ENCODE data around the gene TMEM163.

Gene TMEM163

DNA sequence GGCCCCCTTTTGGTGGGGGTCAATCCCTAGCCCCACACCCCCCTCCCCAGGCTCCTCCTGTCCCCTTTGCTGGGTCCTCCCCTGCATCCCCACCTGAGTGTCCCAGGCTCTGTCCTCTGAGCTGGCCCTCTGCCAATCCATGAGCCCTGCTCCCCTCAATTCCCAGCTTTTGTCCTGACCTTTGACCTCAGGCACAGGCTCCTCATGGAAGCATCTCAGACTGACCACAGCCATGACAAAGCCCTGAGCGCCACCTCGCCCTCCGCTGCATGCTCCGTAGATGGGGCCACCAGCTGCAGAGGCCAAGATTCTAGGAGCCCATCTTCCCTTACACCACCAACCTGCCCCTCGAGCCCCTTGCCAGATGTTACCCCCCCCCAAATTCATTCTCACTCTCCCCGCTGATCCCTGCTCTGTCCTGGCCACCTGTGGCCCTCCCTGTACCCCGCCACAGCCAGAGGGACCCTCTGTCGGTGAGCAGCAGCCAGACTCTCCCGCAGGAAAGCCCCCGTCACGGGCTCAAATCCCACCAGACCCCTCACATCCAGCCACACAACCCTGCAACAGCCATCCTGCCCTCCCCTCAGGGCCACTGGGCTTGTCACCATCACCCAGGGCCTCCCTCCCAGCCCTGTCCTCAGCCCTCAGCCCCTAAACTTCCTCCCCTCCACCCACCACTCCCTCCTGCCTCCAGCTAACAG lies 258.9 kb downstream of the TMEM163 start:
- no peak for DNase-seq (ENCODE audit: low read depth)
- TF ChIP-seq, protein P1, sequence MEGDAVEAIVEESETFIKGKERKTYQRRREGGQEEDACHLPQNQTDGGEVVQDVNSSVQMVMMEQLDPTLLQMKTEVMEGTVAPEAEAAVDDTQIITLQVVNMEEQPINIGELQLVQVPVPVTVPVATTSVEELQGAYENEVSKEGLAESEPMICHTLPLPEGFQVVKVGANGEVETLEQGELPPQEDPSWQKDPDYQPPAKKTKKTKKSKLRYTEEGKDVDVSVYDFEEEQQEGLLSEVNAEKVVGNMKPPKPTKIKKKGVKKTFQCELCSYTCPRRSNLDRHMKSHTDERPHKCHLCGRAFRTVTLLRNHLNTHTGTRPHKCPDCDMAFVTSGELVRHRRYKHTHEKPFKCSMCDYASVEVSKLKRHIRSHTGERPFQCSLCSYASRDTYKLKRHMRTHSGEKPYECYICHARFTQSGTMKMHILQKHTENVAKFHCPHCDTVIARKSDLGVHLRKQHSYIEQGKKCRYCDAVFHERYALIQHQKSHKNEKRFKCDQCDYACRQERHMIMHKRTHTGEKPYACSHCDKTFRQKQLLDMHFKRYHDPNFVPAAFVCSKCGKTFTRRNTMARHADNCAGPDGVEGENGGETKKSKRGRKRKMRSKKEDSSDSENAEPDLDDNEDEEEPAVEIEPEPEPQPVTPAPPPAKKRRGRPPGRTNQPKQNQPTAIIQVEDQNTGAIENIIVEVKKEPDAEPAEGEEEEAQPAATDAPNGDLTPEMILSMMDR (IDR thresholded peaks at IDR 0.05; ENCODE audit: low read length, missing control alignments) = no peak
- no peak overlapping the region for H3K4me3 ChIP-seq (replicated peaks; ENCODE audit: low read depth, low read length)

DNA sequence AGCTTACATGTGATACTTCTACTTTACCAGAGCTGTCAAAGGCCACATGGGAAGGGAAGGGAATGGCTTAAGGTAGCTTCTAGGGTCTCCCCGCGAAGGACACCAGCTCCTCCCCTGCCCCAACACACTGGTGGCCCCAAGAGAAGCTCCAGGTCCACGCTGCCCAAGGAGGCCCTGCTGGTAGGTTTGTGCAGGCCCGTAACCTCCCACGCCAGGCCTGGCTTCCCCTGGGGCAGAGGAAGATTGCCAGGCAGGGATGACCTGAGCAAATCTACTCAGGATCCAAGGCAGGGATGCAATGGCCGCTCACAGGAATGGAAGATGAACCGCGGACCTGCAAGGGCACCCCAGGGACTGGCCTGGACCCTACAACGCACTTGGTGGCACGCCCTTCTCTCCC lies 259.9 kb downstream of the TMEM163 start:
- no peak for DNase-seq (ENCODE audit: low read depth)
- TF ChIP-seq, protein P1 (IDR thresholded peaks at IDR 0.05; ENCODE audit: low read length, missing control alignments) = no peak
- H3K4me3 ChIP-seq (replicated peaks; ENCODE audit: low read depth, low read length) = no peak overlapping the region

DNA sequence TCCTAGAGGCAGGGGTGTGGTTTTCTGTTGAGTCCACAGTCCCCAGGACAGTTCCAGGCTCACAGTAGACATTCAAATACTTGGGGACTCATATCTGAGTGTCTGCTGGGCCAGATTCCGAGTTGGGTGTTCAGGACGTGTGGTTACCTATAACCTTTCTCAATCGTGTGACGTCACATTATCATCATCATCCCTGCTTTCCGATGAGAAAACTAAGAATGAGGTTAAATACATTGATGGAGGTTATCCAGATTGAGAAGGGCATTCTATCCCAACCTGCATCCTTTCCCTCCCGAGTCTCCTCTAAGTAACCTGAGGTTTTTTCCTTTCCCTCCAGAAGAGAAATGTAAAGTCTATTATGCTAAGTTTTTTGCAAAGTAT lies 260.3 kb downstream of the TMEM163 start:
- DNase-seq (ENCODE audit: low read depth) = no peak
- TF ChIP-seq, protein P1 (IDR thresholded peaks at IDR 0.05; ENCODE audit: low read length, missing control alignments) = no peak
- H3K4me3 ChIP-seq (replicated peaks; ENCODE audit: low read depth, low read length) = no peak overlapping the region

DNA sequence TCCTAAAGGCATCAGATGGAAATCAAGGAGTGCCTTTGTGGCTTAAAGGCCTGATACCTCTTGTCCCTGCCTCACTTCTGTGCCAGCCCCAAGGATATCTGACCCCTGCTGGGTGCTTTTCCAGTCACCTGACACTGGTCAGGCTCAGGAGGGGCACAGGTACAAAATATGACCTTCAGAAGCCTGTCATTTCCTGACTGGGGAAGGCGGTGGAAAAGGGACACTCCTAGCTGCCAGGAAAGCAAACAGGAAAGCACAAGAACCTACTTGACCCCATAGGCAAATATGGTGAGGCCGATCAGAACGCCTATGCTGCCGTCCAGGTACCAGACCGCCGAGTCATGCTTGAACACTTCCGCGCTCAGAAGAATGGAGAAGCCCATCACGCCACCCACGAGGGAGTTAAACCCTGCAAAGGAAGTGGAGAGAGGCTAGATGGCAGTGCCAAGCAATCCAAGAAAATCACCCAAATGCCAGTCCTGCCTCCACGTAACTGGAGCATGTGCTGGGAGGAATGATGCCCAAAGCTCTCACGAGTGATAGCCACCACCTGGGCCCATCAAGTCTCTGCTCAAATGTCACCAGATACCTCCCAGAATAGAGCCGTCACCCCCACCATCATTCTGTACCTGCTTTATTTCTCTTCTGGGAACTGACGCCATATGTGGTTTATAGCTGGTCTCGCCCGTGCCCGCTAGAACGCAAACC lies 260.9 kb downstream of the TMEM163 start:
- TF ChIP-seq, protein P1 (IDR thresholded peaks at IDR 0.05; ENCODE audit: low read length, missing control alignments) = no peak
- DNase-seq (ENCODE audit: low read depth) = no peak
- H3K4me3 ChIP-seq (replicated peaks; ENCODE audit: low read depth, low read length) = no peak overlapping the region

DNA sequence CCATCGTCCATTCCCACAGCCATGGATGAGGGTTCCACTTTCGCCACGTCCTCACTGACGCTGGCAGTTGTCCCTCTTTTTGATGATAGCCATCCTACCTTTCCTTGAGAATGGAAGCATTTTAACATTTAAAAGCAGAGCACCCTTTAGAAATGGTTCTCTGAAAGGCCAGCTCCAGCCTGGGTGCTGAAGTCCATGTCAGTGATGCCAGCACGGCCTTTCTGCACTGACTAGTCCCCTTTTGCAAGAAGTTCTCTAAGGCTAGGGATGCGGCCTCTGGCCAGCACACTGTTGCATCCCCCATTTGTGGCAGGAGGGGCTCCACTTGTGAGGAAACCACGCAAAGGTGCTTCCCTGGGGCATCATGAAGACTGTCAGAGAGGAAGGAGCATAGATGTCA lies 261.4 kb downstream of the TMEM163 start:
- DNase-seq (ENCODE audit: low read depth) = no peak
- TF ChIP-seq, protein P1 (IDR thresholded peaks at IDR 0.05; ENCODE audit: low read length, missing control alignments) = no peak
- H3K4me3 ChIP-seq (replicated peaks; ENCODE audit: low read depth, low read length) = no peak overlapping the region

DNA sequence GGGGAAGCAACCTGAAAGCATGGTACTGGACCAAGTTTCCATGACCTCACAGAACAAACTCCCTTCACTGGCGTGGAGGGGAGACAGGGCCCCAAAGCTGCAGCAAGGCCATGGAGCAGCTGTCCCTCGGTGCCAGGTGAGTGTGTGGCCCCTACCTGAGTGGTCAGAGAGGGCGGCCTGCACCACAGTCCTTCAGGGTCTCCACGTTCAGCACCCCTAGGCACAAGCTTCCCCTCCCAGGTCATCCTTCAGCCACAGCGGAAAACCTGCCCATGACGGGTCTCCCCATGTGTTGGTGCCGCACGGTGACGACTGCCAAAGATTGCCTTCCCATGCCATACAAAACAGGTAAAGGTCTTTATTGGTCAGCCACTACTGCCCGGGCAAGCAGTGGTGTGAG lies 263.4 kb downstream of the TMEM163 start:
- H3K4me3 ChIP-seq (replicated peaks; ENCODE audit: low read depth, low read length) = no peak overlapping the region
- TF ChIP-seq, protein P1 (IDR thresholded peaks at IDR 0.05; ENCODE audit: low read length, missing control alignments) = no peak

More for the DNA sequence above, 263.4 kb downstream of the TMEM163 start:
- DNase-seq (ENCODE audit: low read depth) = no peak
